HL-60 (cell line): ENCODE measurements around the gene RPS19.

Experiments
- DNase-seq, 2 experiments: peaks; one replicate each; pipeline ENCODE4 v3.0.0-alpha.2; 2010 to 2020; ENCODE audit warnings: low read depth in 1 of 2, low spot score in 1 of 2
- H3K27ac ChIP-seq: fragments of 250-450 bp; sonication (Bioruptor Pico); replicated peaks from 2 replicates; pipeline ENCODE4 v1.5.1; 2020; ENCODE audit warnings: mild to moderate bottlenecking, moderate library complexity
- H3K27me3 ChIP-seq: fragments of 250-450 bp; sonication (Bioruptor Pico); 2 replicates; pipeline ENCODE4 v1.5.1; 2021; ENCODE audit warnings: mild to moderate bottlenecking, moderate library complexity; ENCODE audit not compliant: insufficient read depth, poor library complexity, severe bottlenecking
- H3K4me3 ChIP-seq: replicated peaks from 2 replicates; pipeline ENCODE4 v1.5.1; 2011; ENCODE audit warnings: mild to moderate bottlenecking, control low read depth, low read length; ENCODE audit not compliant: insufficient read depth
- CTCF ChIP-seq: IDR thresholded peaks from one replicate; pipeline ENCODE4 v1.5.1; 2011; ENCODE audit warnings: low read length, control low read depth, inconsistent platforms; ENCODE audit not compliant: insufficient read depth
- GABPA ChIP-seq: IDR thresholded peaks from 2 replicates; pipeline ENCODE4 v1.6.1; 2012; ENCODE audit warnings: low read depth
- POLR2AphosphoS5 ChIP-seq: IDR thresholded peaks from 2 replicates; pipeline ENCODE4 v1.6.1; 2012; ENCODE audit warnings: low read depth
- REST ChIP-seq: IDR thresholded peaks from 2 replicates; pipeline ENCODE4 v1.6.1; 2012; ENCODE audit warnings: low read depth; ENCODE audit not compliant: insufficient replicate concordance
- SPI1 ChIP-seq: IDR thresholded peaks from 2 replicates; pipeline ENCODE4 v1.6.1; 2012; ENCODE audit warnings: low read depth, mild to moderate bottlenecking, borderline replicate concordance

The RPS19 gene

GRCh38 chr19:41886761-41887710, 27.0 kb downstream of the RPS19 start:
- Histone ChIP-seq H3K4me3 (no peak overlapping the region), H3K27me3 (no peaks in the 10 kb centered on the region), H3K27ac (no peak overlapping the region)
- TF ChIP-seq REST, result no peak
- TF ChIP-seq GABPA, result no peak
- TF ChIP-seq POLR2AphosphoS5, result no peak
- TF ChIP-seq CTCF, result no peak
- TF ChIP-seq SPI1, result no peak
- no peak for DNase-seq

- no peak overlapping the region for H3K27ac ChIP-seq
- no peak for DNase-seq
- TF ChIP-seq REST (no peak), SPI1 (no peak), GABPA (no peak), CTCF (no peak)
- no peak overlapping the region for H3K4me3 ChIP-seq
- no peaks in the 10 kb centered on the region for H3K27me3 ChIP-seq
Observed at GRCh38 chr19:41887711-41888382, 27.8 kb downstream of the RPS19 start.

GRCh38 chr19:41888926-41889325, 28.9 kb downstream of the RPS19 start:
- DNase-seq, result no peak
- no peak overlapping the region for H3K4me3 ChIP-seq
- no peaks in the 10 kb centered on the region for H3K27me3 ChIP-seq
- H3K27ac ChIP-seq, result no peak overlapping the region
- TF ChIP-seq REST (no peak), SPI1 (no peak), GABPA (no peak), CTCF (no peak), POLR2AphosphoS5 (no peak)
